22Rv1 (cell line): Measurements from ENCODE around the gene PRR15L.

ENCODE experiments used
- CTCF ChIP-seq: fragments of 450-650 bp; IDR thresholded peaks from 2 replicates; pipeline ENCODE4 v1.5.1; 2017; ENCODE audit warnings: mild to moderate bottlenecking
- ZFX ChIP-seq: fragments of 450-650 bp; IDR thresholded peaks from 2 replicates; pipeline ENCODE4 v1.6.1; 2017; ENCODE audit warnings: antibody characterized with exemption, borderline replicate concordance

- TF ChIP-seq CTCF (no peak), ZFX (no peak)
Measured at GRCh38 chr17:47975189-47975822, 17.6 kb upstream of the PRR15L start.
